Measurements from ENCODE around the gene RABGAP1.
A peak's percentile ranks its signal among the peaks of the same experiment; 100 is the strongest.

RABGAP1 gene

GRCh38 chr9:122922713-122923112, 18.1 kb upstream of the RABGAP1 start:
- DNase-seq (ENCODE audit: insufficient read length, low spot score), result no peak
- no peak for FAIRE-seq
- TF ChIP-seq PAX5 (IDR thresholded peaks at IDR 0.05; ENCODE audit: insufficient read depth, low read length, severe bottlenecking), result no peak
- no peak for TF ChIP-seq POLR2AphosphoS5 (IDR thresholded peaks at IDR 0.05; ENCODE audit: low read depth, low read length)
- TF ChIP-seq SPI1 (IDR thresholded peaks at IDR 0.05; ENCODE audit: low read depth, low read length), result no peak
- TF ChIP-seq POLR2A (IDR thresholded peaks at IDR 0.05; ENCODE audit: low read depth, low read length), result no peak
- TF ChIP-seq POU2F2 (IDR thresholded peaks at IDR 0.05; ENCODE audit: low read depth, low read length), result no peak
- no peak for TF ChIP-seq TAF1 (IDR thresholded peaks at IDR 0.05; ENCODE audit: low read depth, low read length)

- no peak for DNase-seq (ENCODE audit: insufficient read length, low spot score)
- FAIRE-seq, result peak; percentile 66
- TF ChIP-seq POLR2A (IDR thresholded peaks at IDR 0.05; ENCODE audit: low read depth, low read length), result no peak
- TF ChIP-seq PAX5 (IDR thresholded peaks at IDR 0.05; ENCODE audit: insufficient read depth, low read length, severe bottlenecking), result peak; percentile 25
- TF ChIP-seq SPI1 (IDR thresholded peaks at IDR 0.05; ENCODE audit: low read depth, low read length), result 0 out of 2 replicates have a peak, but pooled peaks have one; percentile 6
- TF ChIP-seq POU2F2 (IDR thresholded peaks at IDR 0.05; ENCODE audit: low read depth, low read length), result no peak
- TF ChIP-seq TAF1 (IDR thresholded peaks at IDR 0.05; ENCODE audit: low read depth, low read length), result no peak
- TF ChIP-seq POLR2AphosphoS5 (IDR thresholded peaks at IDR 0.05; ENCODE audit: low read depth, low read length), result no peak
Measured at GRCh38 chr9:122923947-122924346, 16.9 kb upstream of the RABGAP1 start.

GRCh38 chr9:122929796-122930354, 10.9 kb upstream of the RABGAP1 start:
- TF ChIP-seq PAX5 (IDR thresholded peaks at IDR 0.05; ENCODE audit: insufficient read depth, low read length, severe bottlenecking), result no peak
- TF ChIP-seq POU2F2 (IDR thresholded peaks at IDR 0.05; ENCODE audit: low read depth, low read length), result no peak
- TF ChIP-seq POLR2AphosphoS5 (IDR thresholded peaks at IDR 0.05; ENCODE audit: low read depth, low read length), result no peak
- no peak for TF ChIP-seq POLR2A (IDR thresholded peaks at IDR 0.05; ENCODE audit: low read depth, low read length)
- no peak for TF ChIP-seq TAF1 (IDR thresholded peaks at IDR 0.05; ENCODE audit: low read depth, low read length)
- TF ChIP-seq SPI1 (IDR thresholded peaks at IDR 0.05; ENCODE audit: low read depth, low read length), result peak; percentile 29; the same call in 1 of the 2 replicates
- FAIRE-seq, result no peak
- no peak for DNase-seq (ENCODE audit: insufficient read length, low spot score)

- peak; percentile 38 for FAIRE-seq
- no peak for TF ChIP-seq TAF1 (IDR thresholded peaks at IDR 0.05; ENCODE audit: low read depth, low read length)
- no peak for TF ChIP-seq SPI1 (IDR thresholded peaks at IDR 0.05; ENCODE audit: low read depth, low read length)
- TF ChIP-seq POLR2AphosphoS5 (IDR thresholded peaks at IDR 0.05; ENCODE audit: low read depth, low read length), result no peak
- no peak for TF ChIP-seq POLR2A (IDR thresholded peaks at IDR 0.05; ENCODE audit: low read depth, low read length)
- TF ChIP-seq PAX5 (IDR thresholded peaks at IDR 0.05; ENCODE audit: insufficient read depth, low read length, severe bottlenecking), result no peak
- no peak for TF ChIP-seq POU2F2 (IDR thresholded peaks at IDR 0.05; ENCODE audit: low read depth, low read length)
- no peak for DNase-seq (ENCODE audit: insufficient read length, low spot score)
Measured at GRCh38 chr9:122930541-122931225, 10.1 kb upstream of the RABGAP1 start.

- FAIRE-seq, result peak; percentile 88
- TF ChIP-seq POU2F2 (IDR thresholded peaks at IDR 0.05; ENCODE audit: low read depth, low read length), result peak; percentile 75; the same call in 1 of the 2 replicates
- peak; percentile 10; the same call in 1 of the 2 replicates for TF ChIP-seq SPI1 (IDR thresholded peaks at IDR 0.05; ENCODE audit: low read depth, low read length)
- peak; percentile 84 for TF ChIP-seq POLR2A (IDR thresholded peaks at IDR 0.05; ENCODE audit: low read depth, low read length)
- TF ChIP-seq POLR2AphosphoS5 (IDR thresholded peaks at IDR 0.05; ENCODE audit: low read depth, low read length), result peak; percentile 88
- TF ChIP-seq TAF1 (IDR thresholded peaks at IDR 0.05; ENCODE audit: low read depth, low read length), result peak; percentile 60; the same call in 1 of the 2 replicates
- no peak for TF ChIP-seq PAX5 (IDR thresholded peaks at IDR 0.05; ENCODE audit: insufficient read depth, low read length, severe bottlenecking)
Measured at GRCh38 chr9:122931226-122932121, 9.3 kb upstream of the RABGAP1 start, which contains the start of gene ZBTB26. Gene ZBTB26 (minus strand): TSS chr9:122931512. CDS start chr9:122919934, 11,578 bp downstream.

GRCh38 chr9:122936464-122936863, 4.4 kb upstream of the RABGAP1 start:
- TF ChIP-seq SPI1 (IDR thresholded peaks at IDR 0.05; ENCODE audit: low read depth, low read length) (no peak), POLR2AphosphoS5 (IDR thresholded peaks at IDR 0.05; ENCODE audit: low read depth, low read length) (no peak), POLR2A (IDR thresholded peaks at IDR 0.05; ENCODE audit: low read depth, low read length) (no peak), TAF1 (IDR thresholded peaks at IDR 0.05; ENCODE audit: low read depth, low read length) (no peak), POU2F2 (IDR thresholded peaks at IDR 0.05; ENCODE audit: low read depth, low read length) (no peak), PAX5 (IDR thresholded peaks at IDR 0.05; ENCODE audit: insufficient read depth, low read length, severe bottlenecking) (no peak)

More at GRCh38 chr9:122931226-122932121, 9.3 kb upstream of the RABGAP1 start, which contains the start of gene ZBTB26:
- peak; percentile 90 for DNase-seq (ENCODE audit: insufficient read length, low spot score)

GRCh38 chr9:122936883-122937282, 3.9 kb upstream of the RABGAP1 start:
- no peak for DNase-seq (ENCODE audit: insufficient read length, low spot score)
- TF ChIP-seq POU2F2 (IDR thresholded peaks at IDR 0.05; ENCODE audit: low read depth, low read length) (no peak), PAX5 (IDR thresholded peaks at IDR 0.05; ENCODE audit: insufficient read depth, low read length, severe bottlenecking) (no peak), POLR2A (IDR thresholded peaks at IDR 0.05; ENCODE audit: low read depth, low read length) (no peak), SPI1 (IDR thresholded peaks at IDR 0.05; ENCODE audit: low read depth, low read length) (no peak), POLR2AphosphoS5 (IDR thresholded peaks at IDR 0.05; ENCODE audit: low read depth, low read length) (no peak), TAF1 (IDR thresholded peaks at IDR 0.05; ENCODE audit: low read depth, low read length) (no peak)
- no peak for FAIRE-seq

More at GRCh38 chr9:122936464-122936863, 4.4 kb upstream of the RABGAP1 start:
- FAIRE-seq (no peak), DNase-seq (ENCODE audit: insufficient read length, low spot score) (no peak)

GRCh38 chr9:122939601-122940000, 1.2 kb upstream of the RABGAP1 start:
- FAIRE-seq (no peak), DNase-seq (ENCODE audit: insufficient read length, low spot score) (no peak)
- no peak for TF ChIP-seq PAX5 (IDR thresholded peaks at IDR 0.05; ENCODE audit: insufficient read depth, low read length, severe bottlenecking)
- no peak for TF ChIP-seq TAF1 (IDR thresholded peaks at IDR 0.05; ENCODE audit: low read depth, low read length)
- no peak for TF ChIP-seq POLR2A (IDR thresholded peaks at IDR 0.05; ENCODE audit: low read depth, low read length)
- no peak for TF ChIP-seq POU2F2 (IDR thresholded peaks at IDR 0.05; ENCODE audit: low read depth, low read length)
- no peak for TF ChIP-seq SPI1 (IDR thresholded peaks at IDR 0.05; ENCODE audit: low read depth, low read length)
- TF ChIP-seq POLR2AphosphoS5 (IDR thresholded peaks at IDR 0.05; ENCODE audit: low read depth, low read length), result no peak

Data from GM12891 (cell line).